ENCODE measurements around the gene MUC4. TPM values are rescaled to one million over a fixed set of nuclear protein-coding genes. Genes with fewer than 3 reads are reported as not detected.

The MUC4 gene
- total RNA-seq, 1 donor from 2014 or later, result not detected

DNA sequence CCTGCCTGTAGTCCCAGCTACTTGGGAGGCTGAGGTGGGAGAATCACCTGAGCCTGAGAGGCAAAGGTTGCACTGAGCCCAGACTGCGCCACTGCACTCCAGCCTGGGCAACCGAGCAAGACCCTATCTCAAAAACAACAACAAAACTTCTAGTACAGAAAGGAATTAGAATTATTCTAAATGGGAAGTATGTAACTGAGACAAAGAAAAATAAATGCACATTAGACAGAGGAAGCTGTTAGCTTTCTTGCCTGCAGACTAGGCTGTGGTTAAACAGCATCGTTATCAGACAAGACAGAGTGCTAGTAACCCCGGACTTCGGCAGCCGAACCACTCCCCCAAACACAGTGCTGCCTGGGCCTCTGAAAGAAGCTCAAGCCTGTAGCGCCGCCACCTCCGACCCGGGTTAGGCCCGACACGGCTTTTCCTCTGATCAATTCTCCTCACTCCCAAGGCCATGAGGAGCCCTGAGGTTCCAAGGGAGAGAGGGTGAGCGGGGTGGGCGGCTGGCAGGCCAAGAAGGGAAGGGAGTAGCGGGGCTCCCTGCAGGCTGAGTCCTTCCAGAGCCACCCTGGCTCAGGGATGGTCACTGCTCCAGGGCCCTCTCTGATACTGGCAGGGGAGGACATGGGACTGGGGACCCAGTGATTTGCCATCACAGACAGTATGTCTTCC lies 44.8 kb upstream of the MUC4 start:
- peaks cover 6% of the 10 kb centered on the region for H3K27me3 Mint-ChIP-seq (ENCODE audit: insufficient read depth, low read depth)
- Histone ChIP-seq H3K4me2 (no peak overlapping the region), H3K9ac (no peak overlapping the region), H3K79me2 (ENCODE audit: low read depth) (no peaks in the 10 kb centered on the region), H3F3A (ENCODE audit: low read depth) (peaks cover 11% of the 10 kb centered on the region), H3K27ac (no peak overlapping the region), H3K4me1 (no peaks in the 10 kb centered on the region), H3K4me3 (no peak overlapping the region), H3K36me3 (no peaks in the 10 kb centered on the region), H2AFZ (replicated peaks) (no peak overlapping the region), H3K9me3 (ENCODE audit: low read depth) (no peaks in the 10 kb centered on the region), H4K20me1 (ENCODE audit: low read depth) (no peaks in the 10 kb centered on the region), H3K27me3 (no peaks in the 10 kb centered on the region)
- H3K27ac Mint-ChIP-seq, result no peak overlapping the region
- no peak for DNase-seq (ENCODE audit: low spot score)
- H3K36me3 Mint-ChIP-seq, result no peaks in the 10 kb centered on the region
- no peaks in the 10 kb centered on the region for H3K9me3 Mint-ChIP-seq
- TF ChIP-seq, protein P1, sequence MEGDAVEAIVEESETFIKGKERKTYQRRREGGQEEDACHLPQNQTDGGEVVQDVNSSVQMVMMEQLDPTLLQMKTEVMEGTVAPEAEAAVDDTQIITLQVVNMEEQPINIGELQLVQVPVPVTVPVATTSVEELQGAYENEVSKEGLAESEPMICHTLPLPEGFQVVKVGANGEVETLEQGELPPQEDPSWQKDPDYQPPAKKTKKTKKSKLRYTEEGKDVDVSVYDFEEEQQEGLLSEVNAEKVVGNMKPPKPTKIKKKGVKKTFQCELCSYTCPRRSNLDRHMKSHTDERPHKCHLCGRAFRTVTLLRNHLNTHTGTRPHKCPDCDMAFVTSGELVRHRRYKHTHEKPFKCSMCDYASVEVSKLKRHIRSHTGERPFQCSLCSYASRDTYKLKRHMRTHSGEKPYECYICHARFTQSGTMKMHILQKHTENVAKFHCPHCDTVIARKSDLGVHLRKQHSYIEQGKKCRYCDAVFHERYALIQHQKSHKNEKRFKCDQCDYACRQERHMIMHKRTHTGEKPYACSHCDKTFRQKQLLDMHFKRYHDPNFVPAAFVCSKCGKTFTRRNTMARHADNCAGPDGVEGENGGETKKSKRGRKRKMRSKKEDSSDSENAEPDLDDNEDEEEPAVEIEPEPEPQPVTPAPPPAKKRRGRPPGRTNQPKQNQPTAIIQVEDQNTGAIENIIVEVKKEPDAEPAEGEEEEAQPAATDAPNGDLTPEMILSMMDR (IDR thresholded peaks at IDR 0.05), result no peak
- no peak for TF ChIP-seq EZH2phosphoT487 (IDR thresholded peaks at IDR 0.05)
- no peak overlapping the region for H3K4me3 Mint-ChIP-seq
- peaks cover 12% of the 10 kb centered on the region for H3K4me1 Mint-ChIP-seq

DNA sequence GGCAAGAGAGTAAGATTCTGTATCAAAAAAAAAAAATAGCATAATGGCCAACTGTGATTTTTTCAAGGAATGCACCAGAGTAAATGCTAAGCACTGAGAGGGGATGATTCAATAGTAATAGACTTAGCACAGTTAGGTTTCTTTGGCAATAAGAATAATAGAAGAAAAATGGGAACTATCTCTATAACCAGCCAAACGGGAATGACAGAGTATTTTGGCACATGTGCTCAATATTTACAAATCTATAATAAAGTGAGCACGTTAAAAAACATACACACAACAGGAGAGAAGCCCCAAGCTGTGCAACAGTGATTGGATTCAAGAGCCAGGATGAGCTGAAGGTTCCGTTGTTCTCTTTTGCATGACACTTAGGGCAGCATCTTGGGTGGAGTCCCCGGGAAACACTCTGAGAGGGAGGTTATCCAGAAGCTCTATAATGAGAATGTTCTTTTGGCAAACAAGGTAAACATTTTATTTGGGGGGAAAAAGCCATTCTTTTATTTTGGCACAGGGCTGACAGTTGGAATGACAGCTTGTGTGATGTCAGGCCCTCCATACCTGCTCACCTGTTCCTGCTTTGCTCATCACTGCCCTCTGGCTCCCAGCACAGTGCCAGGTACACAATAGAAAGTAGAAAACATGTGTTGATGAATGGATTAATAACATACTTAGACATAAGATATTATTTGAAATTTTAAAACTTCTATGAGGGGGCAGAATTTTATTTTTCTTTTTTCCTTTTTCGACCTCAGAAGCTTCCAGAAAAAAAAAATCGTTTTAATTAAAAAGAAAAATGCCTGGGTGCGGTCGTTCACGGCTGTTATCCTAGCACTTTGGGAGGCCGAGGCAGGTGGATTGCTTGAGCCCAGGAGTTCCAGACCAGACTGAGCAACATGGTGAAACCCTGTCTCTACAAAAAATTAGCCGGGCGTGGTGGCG lies 44.0 kb upstream of the MUC4 start:
- Mint-ChIP-seq H3K9me3 (no peaks in the 10 kb centered on the region), H3K4me1 (peaks cover 20% of the 10 kb centered on the region), H3K27ac (no peak overlapping the region), H3K4me3 (no peak overlapping the region), H3K36me3 (no peaks in the 10 kb centered on the region), H3K27me3 (ENCODE audit: insufficient read depth, low read depth) (peaks cover 7% of the 10 kb centered on the region)
- Histone ChIP-seq H3K79me2 (ENCODE audit: low read depth) (no peaks in the 10 kb centered on the region), H3K36me3 (no peaks in the 10 kb centered on the region), H3K9me3 (ENCODE audit: low read depth) (no peaks in the 10 kb centered on the region), H3K27me3 (no peaks in the 10 kb centered on the region), H3K4me2 (no peak overlapping the region), H3K9ac (no peak overlapping the region), H3K27ac (no peak overlapping the region), H3F3A (ENCODE audit: low read depth) (peaks cover 11% of the 10 kb centered on the region), H3K4me1 (no peaks in the 10 kb centered on the region), H4K20me1 (ENCODE audit: low read depth) (no peaks in the 10 kb centered on the region), H2AFZ (replicated peaks) (no peak overlapping the region), H3K4me3 (no peak overlapping the region)
- DNase-seq (ENCODE audit: low spot score), result no peak
- TF ChIP-seq EZH2phosphoT487 (IDR thresholded peaks at IDR 0.05) (no peak), EZH2 (IDR thresholded peaks at IDR 0.05) (no peak)
- TF ChIP-seq, protein P1 (IDR thresholded peaks at IDR 0.05), result no peak

DNA sequence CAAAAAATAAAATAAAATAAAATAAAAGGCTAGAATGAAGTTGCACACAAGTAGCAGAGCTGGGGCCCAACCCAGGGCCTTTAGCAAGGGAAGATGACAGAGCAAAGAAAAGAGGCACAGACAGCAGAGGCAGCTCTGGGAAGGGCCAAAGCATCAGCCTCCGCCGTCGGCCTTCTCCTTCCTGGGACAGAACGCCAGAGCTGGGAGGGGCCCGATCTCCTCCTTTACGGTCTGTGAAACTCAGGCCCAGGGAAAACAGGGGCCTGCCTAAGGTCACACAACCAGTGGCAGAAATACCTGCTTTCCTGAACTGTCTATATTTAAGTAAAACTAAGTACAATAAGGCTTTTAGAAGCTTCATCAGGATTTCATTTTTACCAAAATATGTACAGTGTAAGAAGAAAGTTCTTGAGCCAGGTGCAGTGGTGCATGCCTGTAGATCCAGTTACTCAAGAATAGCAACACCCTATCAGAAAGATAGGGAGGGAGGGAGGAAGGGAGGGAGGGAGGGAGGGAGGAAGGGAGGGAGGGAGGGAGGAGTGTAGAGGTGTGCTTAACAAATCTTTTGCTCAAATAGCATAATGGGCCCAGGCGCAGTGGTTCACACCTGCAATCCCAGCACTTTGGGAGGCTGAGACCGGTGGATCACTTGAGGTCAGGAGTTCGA lies 43.0 kb upstream of the MUC4 start:
- no peak overlapping the region for H3K4me3 ChIP-seq
- Mint-ChIP-seq H3K27me3 (ENCODE audit: insufficient read depth, low read depth) (peaks cover 7% of the 10 kb centered on the region), H3K9me3 (no peaks in the 10 kb centered on the region), H3K27ac (no peak overlapping the region), H3K4me3 (no peak overlapping the region), H3K36me3 (no peaks in the 10 kb centered on the region), H3K4me1 (peaks cover 15% of the 10 kb centered on the region)
- no peak overlapping the region for H3K27ac ChIP-seq
- H3K79me2 ChIP-seq (ENCODE audit: low read depth), result no peaks in the 10 kb centered on the region
- no peaks in the 10 kb centered on the region for H3K27me3 ChIP-seq
- no peak overlapping the region for H3K4me2 ChIP-seq
- no peak overlapping the region for H2AFZ ChIP-seq (replicated peaks)
- no peaks in the 10 kb centered on the region for H3K4me1 ChIP-seq
- H3F3A ChIP-seq (ENCODE audit: low read depth), result peaks cover 7% of the 10 kb centered on the region
- no peaks in the 10 kb centered on the region for H4K20me1 ChIP-seq (ENCODE audit: low read depth)
- TF ChIP-seq EZH2phosphoT487 (IDR thresholded peaks at IDR 0.05), result no peak
- TF ChIP-seq, protein P1 (IDR thresholded peaks at IDR 0.05), result no peak
- no peak for TF ChIP-seq EZH2 (IDR thresholded peaks at IDR 0.05)
- no peaks in the 10 kb centered on the region for H3K9me3 ChIP-seq (ENCODE audit: low read depth)
- no peak overlapping the region for H3K9ac ChIP-seq
- no peaks in the 10 kb centered on the region for H3K36me3 ChIP-seq
- DNase-seq (ENCODE audit: low spot score), result no peak

Data from neural progenitor cell (in vitro differentiated cells).